AG10803 (cell line): ENCODE measurements around the gene LIMA1.
"Not testable (repeated sequence)": the region's sequence is repeated elsewhere in the genome, so short reads cannot be mapped to it uniquely, and the experiment has no call there.

Source experiments
- DNase-seq: peaks from one replicate; pipeline ENCODE4 v3.0.0; 2010; ENCODE audit warnings: low read depth
- H3K4me3 ChIP-seq: 2 replicates; pipeline ENCODE4 v1.5.1; 2011; ENCODE audit warnings: mild to moderate bottlenecking, low read length, control low read depth
- TF ChIP-seq, protein P1 (sequence below): conservative IDR thresholded peaks from 2 replicates; pipeline ENCODE4 v1.5.1; 2011; ENCODE audit warnings: mild to moderate bottlenecking, low read length, control low read depth, inconsistent platforms

The LIMA1 gene

DNA sequence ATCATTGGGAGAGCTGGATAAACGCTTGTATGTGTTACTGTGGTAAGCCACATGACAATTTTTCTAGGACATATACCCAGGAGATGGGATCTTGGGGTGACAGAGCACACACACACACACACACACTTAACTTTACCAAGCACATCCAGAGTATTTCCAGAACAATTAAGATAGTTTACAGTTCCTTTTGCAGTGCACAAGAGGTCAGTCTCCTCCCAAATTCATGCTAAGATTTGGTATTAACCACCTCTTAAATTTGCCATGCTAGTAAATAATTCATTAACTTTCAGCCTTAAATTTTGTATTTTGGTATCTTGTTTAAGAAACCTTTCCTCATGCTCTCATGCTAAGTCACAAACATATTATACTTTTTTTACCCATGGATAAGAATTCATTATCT is 33.9 kb upstream of the LIMA1 start:
- no peak overlapping the region for H3K4me3 ChIP-seq
- DNase-seq, result peak; percentile 32

DNA sequence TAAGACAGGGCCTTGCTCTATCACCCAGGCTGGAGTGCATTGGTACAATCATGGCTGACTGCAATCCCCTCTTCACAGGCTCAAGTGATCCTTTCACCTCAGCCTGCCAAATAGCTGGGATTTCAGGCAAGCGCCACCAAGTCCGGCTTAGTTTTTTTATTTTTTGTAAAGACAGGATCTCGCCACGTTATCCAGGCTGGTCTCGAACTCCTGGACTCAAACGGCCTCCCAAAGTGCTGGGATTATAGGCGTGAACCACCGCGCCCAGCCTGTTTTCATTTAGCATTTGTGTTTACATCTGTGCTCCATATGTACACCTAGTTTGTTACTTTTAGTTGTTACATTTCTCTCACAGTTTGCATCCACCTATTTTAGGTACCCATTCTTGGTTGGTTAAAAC is 32.5 kb upstream of the LIMA1 start:
- H3K4me3 ChIP-seq, result no peak overlapping the region
- no peak for DNase-seq
- TF ChIP-seq, protein P1, sequence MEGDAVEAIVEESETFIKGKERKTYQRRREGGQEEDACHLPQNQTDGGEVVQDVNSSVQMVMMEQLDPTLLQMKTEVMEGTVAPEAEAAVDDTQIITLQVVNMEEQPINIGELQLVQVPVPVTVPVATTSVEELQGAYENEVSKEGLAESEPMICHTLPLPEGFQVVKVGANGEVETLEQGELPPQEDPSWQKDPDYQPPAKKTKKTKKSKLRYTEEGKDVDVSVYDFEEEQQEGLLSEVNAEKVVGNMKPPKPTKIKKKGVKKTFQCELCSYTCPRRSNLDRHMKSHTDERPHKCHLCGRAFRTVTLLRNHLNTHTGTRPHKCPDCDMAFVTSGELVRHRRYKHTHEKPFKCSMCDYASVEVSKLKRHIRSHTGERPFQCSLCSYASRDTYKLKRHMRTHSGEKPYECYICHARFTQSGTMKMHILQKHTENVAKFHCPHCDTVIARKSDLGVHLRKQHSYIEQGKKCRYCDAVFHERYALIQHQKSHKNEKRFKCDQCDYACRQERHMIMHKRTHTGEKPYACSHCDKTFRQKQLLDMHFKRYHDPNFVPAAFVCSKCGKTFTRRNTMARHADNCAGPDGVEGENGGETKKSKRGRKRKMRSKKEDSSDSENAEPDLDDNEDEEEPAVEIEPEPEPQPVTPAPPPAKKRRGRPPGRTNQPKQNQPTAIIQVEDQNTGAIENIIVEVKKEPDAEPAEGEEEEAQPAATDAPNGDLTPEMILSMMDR, result no peak

More for the DNA sequence above, 33.9 kb upstream of the LIMA1 start:
- TF ChIP-seq, protein P1, result peak; percentile 36; the same call in 1 of the 2 replicates

DNA sequence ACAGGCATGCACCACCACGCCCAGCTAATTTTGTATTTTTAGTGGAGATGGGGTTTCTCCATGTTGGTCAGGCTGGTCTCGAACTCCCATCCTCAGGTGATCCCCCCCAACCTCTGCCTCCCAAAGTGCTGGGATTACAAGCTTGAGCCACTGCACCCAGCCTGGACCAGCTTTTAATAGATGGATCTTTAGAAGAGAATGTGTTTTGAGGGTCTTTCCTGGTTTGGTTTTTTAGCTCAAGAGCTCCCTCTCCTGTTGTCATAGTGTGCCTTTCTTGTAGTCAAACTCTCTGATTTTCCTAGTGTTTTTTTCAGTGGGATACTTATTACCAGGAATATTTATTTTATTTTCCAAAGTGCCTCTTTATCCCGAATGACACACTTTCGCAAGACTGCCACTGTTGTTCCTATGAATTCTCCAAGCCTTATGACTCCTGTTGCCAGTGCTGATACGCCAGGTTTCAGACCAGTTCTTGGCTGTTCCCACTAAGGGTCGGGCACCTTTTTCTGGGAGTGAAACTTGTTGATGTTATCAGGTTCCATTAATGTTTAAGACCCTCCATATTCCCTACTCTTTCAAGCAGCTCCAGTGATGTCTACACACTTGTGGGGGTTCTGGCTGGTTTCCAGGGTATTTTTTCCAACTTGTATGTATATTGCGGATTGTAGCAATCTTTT is 31.5 kb upstream of the LIMA1 start:
- H3K4me3 ChIP-seq, result no peak overlapping the region
- peak; percentile 72 for DNase-seq
- TF ChIP-seq, protein P1, result peak; percentile 83

DNA sequence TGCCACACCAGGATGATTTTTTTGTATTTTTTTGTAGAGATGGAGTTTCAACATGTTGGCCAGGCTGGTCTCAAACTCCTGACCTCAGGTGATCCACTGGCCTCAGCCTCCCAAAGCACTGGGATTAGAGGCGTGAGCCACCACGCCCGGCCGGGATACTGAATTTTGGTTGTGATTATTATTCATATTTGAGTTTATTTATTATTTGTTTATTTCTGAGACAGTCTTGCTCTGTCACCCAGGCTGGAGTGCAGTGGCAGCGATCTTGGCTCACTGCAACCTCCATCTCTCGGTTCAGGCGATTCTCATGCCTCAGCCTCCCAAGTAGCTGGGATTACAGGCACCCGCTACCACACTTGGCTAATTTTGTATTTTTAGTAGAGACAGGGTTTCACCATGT is 30.7 kb upstream of the LIMA1 start:
- H3K4me3 ChIP-seq, DNase-seq: not testable (repeated sequence)

DNA sequence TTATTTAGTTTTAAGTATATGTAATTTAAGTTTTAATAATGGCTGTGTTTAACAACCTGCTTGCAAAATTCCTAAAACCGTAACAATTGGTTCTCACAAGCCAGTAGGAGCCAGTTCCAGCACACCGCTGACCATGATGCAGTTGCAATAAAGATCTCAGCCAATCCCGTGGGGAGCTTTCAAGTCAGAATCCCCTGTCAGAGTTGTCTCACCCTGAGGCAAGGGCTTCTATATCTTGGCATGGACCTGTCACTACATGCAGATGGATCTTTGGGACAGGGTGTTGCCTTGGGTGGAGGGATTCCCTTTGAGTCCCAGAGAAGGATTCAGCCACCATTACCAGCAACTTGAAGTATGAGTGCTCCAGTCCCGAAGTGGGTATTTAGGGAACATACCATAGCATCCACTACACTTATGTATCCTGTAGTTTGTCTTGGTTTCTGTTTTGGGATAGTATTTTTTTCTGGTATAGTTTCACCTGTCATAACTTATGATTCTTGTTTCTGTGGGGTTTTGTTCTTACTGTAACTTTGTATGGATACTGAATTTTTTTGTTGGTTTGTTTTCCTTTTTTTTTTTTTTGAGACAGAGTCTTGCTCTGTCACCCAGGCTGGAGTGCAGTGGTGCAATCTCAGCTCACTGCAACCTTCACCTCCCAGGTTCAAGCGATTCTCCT is 30.1 kb upstream of the LIMA1 start:
- DNase-seq, result peak; percentile 3
- H3K4me3 ChIP-seq, result no peak overlapping the region
- TF ChIP-seq, protein P1, result no peak

DNA sequence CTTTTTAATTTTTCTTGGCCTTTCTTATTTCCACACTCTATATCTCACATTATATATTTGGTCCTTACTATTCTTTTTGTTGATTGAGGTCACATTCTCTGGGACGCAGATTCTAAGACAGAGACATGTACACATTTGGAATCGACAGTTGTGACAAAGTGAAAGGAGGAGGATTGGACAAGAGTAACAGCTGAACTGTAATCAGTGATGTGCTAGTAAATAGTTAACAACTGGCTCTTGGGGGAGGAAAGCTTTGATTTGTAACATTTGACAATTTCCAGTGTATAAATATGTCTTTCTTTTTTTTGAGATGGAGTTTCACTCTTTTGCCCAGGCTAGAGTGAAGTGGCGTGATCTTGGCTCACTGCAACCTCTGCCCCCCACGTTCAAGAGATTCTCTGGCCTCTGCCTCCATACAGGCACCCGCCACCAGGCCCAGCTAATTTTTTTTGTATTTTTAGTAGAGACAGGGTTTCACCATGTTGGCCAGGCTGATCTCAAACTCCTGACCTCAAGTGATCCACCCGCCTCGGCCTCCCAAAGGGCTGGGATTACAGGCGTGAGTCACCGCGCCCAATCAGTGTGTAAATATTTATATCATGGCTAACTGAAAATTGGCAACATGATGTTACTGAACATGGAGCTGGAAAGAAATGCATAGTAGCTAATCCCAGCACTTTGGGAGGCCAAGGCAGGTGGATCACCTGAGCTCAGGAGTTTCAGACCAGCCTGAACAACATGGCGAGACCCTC is 28.7 kb upstream of the LIMA1 start:
- DNase-seq, result peak; percentile 46
- H3K4me3 ChIP-seq, result not testable (repeated sequence)

DNA sequence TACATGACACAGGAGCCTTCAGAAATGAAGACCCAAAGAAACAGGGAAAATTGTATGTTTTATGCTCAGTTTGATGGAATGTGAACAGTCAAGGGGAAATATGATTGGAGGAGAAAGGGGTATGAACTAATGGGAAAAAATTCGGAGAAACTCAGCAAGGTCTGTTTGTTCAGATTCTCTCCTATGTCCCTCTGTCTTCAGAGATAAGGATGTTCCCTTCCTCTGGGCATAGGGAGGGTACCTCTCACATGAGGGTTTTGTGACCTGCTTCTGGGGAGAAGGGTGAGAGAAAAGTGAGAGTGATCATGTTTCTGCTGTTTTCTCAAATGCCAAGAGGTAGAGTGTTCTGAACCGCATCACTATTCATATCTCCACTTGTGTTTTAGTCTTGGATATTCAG is 26.6 kb upstream of the LIMA1 start:
- no peak overlapping the region for H3K4me3 ChIP-seq
- DNase-seq, result no peak
- TF ChIP-seq, protein P1, result no peak

DNA sequence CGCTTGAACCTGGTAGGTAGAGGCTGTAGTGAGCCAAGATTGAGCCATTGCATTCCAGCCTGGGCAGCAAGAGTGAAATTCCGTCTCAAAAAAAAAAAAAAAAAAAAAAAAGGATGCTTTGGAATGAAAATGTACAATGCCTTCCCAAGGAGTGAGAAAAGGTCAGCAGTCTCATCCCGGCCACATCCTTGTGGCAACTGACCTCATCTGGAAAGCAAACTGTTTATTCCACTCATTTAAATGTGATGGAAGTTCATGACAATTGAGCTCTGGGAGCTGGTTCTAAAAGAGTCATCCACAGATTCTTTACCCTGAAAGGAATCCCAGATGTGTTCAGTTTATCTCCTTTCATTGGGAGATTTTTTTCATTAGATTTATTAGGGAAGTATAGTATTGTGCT is 19.4 kb upstream of the LIMA1 start:
- H3K4me3 ChIP-seq, result no peak overlapping the region
- TF ChIP-seq, protein P1, result no peak
- peak; percentile 92 for DNase-seq
